Neural cell (in vitro differentiated cells): ENCODE data around the gene ADAMTS14.

Experiments
- CTCF ChIP-seq: fragments of 450-650 bp; IDR thresholded peaks from 2 replicates; pipeline ENCODE4 v1.5.1; 2014; ENCODE audit warnings: antibody characterized with exemption, mild to moderate bottlenecking, moderate library complexity; ENCODE audit not compliant: poor library complexity, severe bottlenecking
- EP300 ChIP-seq: fragments of 450-650 bp; conservative IDR thresholded peaks from 2 replicates; pipeline ENCODE4 v1.6.1; 2014; ENCODE audit warnings: antibody characterized with exemption, mild to moderate bottlenecking, moderate library complexity; ENCODE audit not compliant: poor library complexity, severe bottlenecking
- EZH2 ChIP-seq: fragments of 200-600, 300-800 bp; shearing (Covaris generic), sonication (generic); IDR thresholded peaks from 2 replicates; pipeline ENCODE4 v1.6.1; 2014; ENCODE audit warnings: antibody characterized with exemption, low read length, borderline replicate concordance, mild to moderate bottlenecking; ENCODE audit not compliant: insufficient read depth, poor library complexity, severe bottlenecking
- POLR2AphosphoS5 ChIP-seq: IDR thresholded peaks from 2 replicates; pipeline ENCODE4 v1.6.1; 2012
- RAD21 ChIP-seq: fragments of 450-650 bp; conservative IDR thresholded peaks from 2 replicates; pipeline ENCODE4 v1.6.1; 2014; ENCODE audit warnings: antibody characterized with exemption, mild to moderate bottlenecking, moderate library complexity
- SMC3 ChIP-seq: fragments of 450-650 bp; conservative IDR thresholded peaks from 2 replicates; pipeline ENCODE4 v1.6.1; 2014; ENCODE audit warnings: antibody characterized with exemption, mild to moderate bottlenecking, moderate library complexity; ENCODE audit not compliant: poor library complexity
- TAF1 ChIP-seq: IDR thresholded peaks from 2 replicates; pipeline ENCODE4 v1.6.1; 2012; ENCODE audit warnings: low read depth
- TF ChIP-seq, protein P1 (sequence below): IDR thresholded peaks from 2 replicates; pipeline ENCODE4 v1.6.1; 2012; ENCODE audit warnings: borderline replicate concordance

DNA sequence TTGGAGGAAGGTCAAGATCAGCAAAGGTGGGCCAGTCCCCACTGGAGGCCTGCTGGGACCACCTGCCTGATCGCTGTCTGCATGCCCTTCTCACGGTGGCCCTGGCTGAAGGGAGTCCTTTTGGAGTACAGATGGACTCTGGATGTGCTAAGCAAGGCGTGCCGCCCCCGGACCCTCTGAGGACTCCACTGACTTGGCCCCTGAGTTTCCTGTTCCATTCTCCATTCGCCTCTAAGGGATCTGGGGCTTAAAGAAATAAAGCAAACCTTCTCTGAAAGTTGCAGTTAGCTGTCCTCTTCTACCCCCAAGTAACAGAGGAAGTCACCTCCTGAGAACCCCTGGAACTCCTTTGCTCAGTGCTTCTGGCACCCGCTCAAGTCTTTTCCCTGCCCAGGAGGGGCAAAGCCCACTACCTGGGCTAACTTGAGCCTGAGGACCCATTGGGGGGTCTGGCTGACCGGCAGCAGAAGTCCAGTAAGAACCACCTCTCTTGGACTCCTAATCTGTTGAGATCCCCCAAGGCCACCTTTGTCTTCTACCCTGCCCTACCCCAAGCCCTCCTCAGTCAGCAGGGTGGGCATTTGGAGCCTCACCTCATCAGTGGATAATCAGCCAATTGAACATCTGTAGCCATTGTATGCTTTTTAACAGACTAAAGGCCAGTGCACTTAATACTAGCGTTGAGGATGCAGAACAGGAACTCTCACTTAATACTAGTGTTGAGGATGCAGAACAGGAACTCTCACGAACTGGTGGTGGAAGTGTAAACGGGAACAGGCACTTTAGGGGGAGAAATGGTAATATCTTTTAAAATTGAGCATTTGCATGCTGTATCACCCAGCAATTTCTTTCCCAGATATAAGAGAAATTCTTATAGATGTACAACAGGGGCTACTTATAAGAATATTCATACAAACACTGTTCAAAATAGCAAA, 110.7 kb downstream of the ADAMTS14 start:
- TF ChIP-seq CTCF (no peak), POLR2AphosphoS5 (no peak), TAF1 (no peak), EZH2 (no peak), SMC3 (no peak), RAD21 (no peak), EP300 (no peak)
- TF ChIP-seq, protein P1, sequence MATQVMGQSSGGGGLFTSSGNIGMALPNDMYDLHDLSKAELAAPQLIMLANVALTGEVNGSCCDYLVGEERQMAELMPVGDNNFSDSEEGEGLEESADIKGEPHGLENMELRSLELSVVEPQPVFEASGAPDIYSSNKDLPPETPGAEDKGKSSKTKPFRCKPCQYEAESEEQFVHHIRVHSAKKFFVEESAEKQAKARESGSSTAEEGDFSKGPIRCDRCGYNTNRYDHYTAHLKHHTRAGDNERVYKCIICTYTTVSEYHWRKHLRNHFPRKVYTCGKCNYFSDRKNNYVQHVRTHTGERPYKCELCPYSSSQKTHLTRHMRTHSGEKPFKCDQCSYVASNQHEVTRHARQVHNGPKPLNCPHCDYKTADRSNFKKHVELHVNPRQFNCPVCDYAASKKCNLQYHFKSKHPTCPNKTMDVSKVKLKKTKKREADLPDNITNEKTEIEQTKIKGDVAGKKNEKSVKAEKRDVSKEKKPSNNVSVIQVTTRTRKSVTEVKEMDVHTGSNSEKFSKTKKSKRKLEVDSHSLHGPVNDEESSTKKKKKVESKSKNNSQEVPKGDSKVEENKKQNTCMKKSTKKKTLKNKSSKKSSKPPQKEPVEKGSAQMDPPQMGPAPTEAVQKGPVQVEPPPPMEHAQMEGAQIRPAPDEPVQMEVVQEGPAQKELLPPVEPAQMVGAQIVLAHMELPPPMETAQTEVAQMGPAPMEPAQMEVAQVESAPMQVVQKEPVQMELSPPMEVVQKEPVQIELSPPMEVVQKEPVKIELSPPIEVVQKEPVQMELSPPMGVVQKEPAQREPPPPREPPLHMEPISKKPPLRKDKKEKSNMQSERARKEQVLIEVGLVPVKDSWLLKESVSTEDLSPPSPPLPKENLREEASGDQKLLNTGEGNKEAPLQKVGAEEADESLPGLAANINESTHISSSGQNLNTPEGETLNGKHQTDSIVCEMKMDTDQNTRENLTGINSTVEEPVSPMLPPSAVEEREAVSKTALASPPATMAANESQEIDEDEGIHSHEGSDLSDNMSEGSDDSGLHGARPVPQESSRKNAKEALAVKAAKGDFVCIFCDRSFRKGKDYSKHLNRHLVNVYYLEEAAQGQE, result no peak
